Lower leg skin (tissue), 4 donors: Measurements from ENCODE around the gene MR1. TPM values are rescaled to one million over a fixed set of nuclear protein-coding genes. Genes with fewer than 3 reads are reported as not detected.

Experiments
- DNase-seq, 2 donors: peaks; one replicate each; pipeline ENCODE4 v3.0.0-alpha.2; 2019; ENCODE audit warnings: low spot score in 2 of 2
- H3K4me3 ChIP-seq: fragments of 200-600 bp; sonication (generic); 2 replicates; pipeline ENCODE4 v1.5.1; 2017; ENCODE audit warnings: mild to moderate bottlenecking, low read depth; ENCODE audit not compliant: poor library complexity, severe bottlenecking
- POLR2A ChIP-seq, 2 donors: fragments of 450-650 bp; IDR thresholded peaks; one replicate each; pipeline ENCODE4 v1.6.1; 2016 to 2017; ENCODE audit warnings: antibody characterized with exemption in 2 of 2, mild to moderate bottlenecking in 1 of 2, moderate library complexity in 1 of 2
- WGBS, 2 donors: methylation state at CpG; one replicate each; pipeline ENCODE4 v1.1.5; 2018; 5-methylcytosine and 5-hydroxymethylcytosine counted together
- intact Hi-C: fragments of 100-400 bp; cut with DNase I; formaldehyde crosslinking; loops from one replicate; pipeline ENCODE4 v1.15.0; 2023; ENCODE audit warnings: low total_unique reads
- total RNA-seq, 4 donors: library from RNA; depleted of rRNA; stranded (reverse); fragments of >200 nt; gene quantifications; one replicate each; pipeline ENCODE4 v1.1.0, GENCODE V29; 2016
- TF ChIP-seq, protein P1 (sequence below), 3 donors: fragments of 450-650 bp; IDR thresholded peaks; one replicate each; pipeline ENCODE4 v1.5.1; 2016; ENCODE audit warnings: antibody characterized with exemption in 3 of 3, mild to moderate bottlenecking in 3 of 3, moderate library complexity in 2 of 3

The MR1 gene
- total RNA-seq, 4 donors from 2014 or later: 13.2 to 18.6 (median 16.3) TPM

DNA sequence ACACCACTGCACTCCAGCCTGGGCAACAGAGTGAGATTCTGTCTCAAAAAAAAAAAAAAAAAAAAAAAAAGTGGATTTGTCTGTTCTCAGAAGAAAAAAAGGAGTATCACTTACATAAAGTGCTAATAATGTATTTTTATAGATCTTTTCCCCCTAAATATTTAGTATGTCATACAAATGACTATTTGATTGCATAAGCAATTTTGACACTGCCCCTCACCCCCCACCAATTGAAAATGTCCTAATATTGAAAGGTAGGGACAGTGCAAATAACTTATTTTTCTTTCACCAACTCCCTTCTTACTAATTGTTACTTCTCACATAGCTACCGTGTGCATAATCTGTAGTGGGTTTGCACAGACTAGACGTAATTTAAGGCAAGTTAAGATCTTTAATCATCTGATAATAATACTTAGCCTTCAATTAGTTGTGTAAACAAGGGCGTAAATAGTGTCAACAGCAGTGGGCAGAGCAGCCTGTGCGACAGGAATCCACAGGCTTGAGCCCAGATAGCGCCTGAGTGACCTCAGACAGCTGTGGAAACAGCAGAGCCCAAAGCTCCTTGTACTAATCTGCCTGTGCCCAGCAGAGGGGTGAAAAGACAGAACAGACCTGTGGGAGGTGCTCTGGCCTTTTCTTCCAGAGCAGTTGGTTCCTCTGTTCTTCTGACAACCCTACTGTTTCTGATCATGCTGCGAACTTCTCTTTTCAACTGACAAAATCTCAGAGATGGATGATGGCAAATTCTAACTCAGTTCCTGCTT lies 50.2 kb downstream of the MR1 start:
- peak; percentile 56 to 86 for DNase-seq
- TF ChIP-seq POLR2A (IDR thresholded peaks at IDR 0.05): no peak
- TF ChIP-seq, protein P1, sequence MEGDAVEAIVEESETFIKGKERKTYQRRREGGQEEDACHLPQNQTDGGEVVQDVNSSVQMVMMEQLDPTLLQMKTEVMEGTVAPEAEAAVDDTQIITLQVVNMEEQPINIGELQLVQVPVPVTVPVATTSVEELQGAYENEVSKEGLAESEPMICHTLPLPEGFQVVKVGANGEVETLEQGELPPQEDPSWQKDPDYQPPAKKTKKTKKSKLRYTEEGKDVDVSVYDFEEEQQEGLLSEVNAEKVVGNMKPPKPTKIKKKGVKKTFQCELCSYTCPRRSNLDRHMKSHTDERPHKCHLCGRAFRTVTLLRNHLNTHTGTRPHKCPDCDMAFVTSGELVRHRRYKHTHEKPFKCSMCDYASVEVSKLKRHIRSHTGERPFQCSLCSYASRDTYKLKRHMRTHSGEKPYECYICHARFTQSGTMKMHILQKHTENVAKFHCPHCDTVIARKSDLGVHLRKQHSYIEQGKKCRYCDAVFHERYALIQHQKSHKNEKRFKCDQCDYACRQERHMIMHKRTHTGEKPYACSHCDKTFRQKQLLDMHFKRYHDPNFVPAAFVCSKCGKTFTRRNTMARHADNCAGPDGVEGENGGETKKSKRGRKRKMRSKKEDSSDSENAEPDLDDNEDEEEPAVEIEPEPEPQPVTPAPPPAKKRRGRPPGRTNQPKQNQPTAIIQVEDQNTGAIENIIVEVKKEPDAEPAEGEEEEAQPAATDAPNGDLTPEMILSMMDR (IDR thresholded peaks at IDR 0.05): no peak
- no peak overlapping the region for H3K4me3 ChIP-seq
- WGBS, 2 donors: 45 to 46% methylated on average over 6 of the region's 6 CpGs
- intact Hi-C loops: no loop called here

DNA sequence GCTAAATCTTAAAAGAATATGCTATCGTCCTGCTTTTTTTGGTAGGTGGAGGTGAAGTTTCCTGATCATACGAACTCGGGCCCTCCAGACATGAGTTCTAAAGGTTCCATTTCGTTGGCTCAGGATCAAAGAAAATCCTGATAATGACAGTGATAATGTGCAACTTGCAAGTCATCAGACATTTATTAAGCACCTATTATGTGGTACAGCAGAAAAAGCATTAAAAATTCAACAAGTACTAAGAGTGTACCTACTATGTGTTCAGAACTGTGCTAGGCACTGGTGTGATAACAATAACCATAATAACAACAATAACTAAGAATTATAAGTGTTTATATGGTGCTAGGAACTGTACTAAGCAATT lies 50.8 kb downstream of the MR1 start:
- TF ChIP-seq, protein P1 (IDR thresholded peaks at IDR 0.05): no peak
- no peak for TF ChIP-seq POLR2A (IDR thresholded peaks at IDR 0.05)
- whole genome bisulfite sequencing, 2 donors: 41 to 46% methylated on average over 4 of the region's 4 CpGs
- intact Hi-C loops: no loop called here
- DNase-seq: no peak
- no peak overlapping the region for H3K4me3 ChIP-seq

DNA sequence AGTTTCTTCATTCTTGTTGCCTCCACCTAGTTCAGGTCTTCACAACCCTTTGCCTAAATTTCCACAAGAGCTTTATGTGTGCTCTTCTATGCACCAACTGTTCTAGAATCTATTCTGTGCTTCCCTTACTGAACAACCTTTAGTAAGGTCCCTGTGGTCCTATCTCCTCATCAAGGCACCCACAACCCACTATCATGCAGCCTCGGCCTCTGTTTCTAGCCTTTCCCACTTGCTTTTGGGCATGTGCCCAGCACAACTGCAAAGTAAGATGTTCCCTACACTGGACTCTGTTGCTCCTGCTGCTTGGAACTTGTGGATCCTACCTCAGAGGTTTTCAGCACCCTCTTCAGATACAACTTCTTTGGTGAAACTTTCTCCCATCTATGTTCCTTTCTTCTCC lies 52.3 kb downstream of the MR1 start:
- intact Hi-C loops: loop anchor here (5.0 kb wide), 1 partner anchor 56 kb away; no protein-coding TSS in a partner anchor
- DNase-seq: no peak
- no peak overlapping the region for H3K4me3 ChIP-seq
- WGBS, 2 donors: 89 to 96% methylated on average over 1 of the region's 1 CpG
- TF ChIP-seq POLR2A (IDR thresholded peaks at IDR 0.05): no peak
- TF ChIP-seq, protein P1 (IDR thresholded peaks at IDR 0.05): no peak

DNA sequence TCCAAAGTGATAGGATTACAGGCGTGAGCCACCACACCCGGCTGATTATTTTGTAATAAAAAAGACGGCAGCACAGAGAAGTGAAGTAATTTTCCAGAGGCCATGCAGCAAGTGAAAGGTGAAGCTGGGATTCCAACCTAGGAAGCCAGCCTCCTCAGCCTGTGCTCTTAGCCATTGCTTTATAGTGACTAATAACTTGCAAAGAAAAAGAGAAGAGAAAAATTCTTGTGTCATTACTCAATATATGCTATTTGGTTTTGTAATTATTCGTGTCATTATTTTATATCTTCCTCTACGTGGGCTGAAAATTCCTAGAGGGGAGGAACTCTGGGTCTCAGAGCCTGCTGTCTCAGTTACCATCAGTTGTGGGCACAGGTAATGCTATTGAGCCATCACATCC lies 53.1 kb downstream of the MR1 start:
- WGBS, 2 donors: 57% methylated on average over 5 of the region's 5 CpGs
- H3K4me3 ChIP-seq: no peak overlapping the region
- intact Hi-C loops: loop anchor here (5.0 kb wide), 1 partner anchor 55 kb away; no protein-coding TSS in a partner anchor
- TF ChIP-seq, protein P1 (IDR thresholded peaks at IDR 0.05): no peak
- TF ChIP-seq POLR2A (IDR thresholded peaks at IDR 0.05): no peak
- peak in 1 of 2 donors; percentile 61 for DNase-seq

DNA sequence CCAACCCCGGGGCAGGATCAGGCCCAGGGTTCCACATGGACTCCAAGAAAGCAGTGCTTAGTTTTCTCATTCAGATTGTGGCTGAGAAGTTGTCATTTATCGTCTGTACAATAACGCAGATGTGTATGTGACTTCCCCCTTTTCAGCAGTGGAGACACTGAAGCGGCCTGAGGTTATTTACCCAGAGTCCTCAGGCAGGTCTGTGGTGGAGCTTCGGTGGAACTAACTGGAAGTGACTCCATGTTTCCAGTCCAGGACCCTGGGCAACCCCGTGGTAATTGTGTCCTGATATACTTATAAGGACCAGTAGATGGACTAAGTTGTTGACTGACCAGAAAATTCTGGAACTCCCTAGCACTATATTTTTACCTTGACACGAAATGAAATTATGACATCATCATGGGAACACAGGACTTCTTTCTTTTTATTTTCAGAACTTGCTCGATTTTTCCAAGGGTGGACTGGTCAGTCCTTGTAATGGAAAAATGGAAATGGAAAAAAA lies 53.7 kb downstream of the MR1 start:
- H3K4me3 ChIP-seq: no peak overlapping the region
- DNase-seq: peak in 1 of 2 donors; percentile 75
- intact Hi-C loops: loop anchor here (5.0 kb wide), 1 partner anchor 55 kb away; no protein-coding TSS in a partner anchor
- 66 to 74% methylated on average over 8 of the region's 8 CpGs for WGBS, 2 donors
- TF ChIP-seq, protein P1 (IDR thresholded peaks at IDR 0.05): no peak
- no peak for TF ChIP-seq POLR2A (IDR thresholded peaks at IDR 0.05)
